Measurements from ENCODE around the gene ITK.

DNA sequence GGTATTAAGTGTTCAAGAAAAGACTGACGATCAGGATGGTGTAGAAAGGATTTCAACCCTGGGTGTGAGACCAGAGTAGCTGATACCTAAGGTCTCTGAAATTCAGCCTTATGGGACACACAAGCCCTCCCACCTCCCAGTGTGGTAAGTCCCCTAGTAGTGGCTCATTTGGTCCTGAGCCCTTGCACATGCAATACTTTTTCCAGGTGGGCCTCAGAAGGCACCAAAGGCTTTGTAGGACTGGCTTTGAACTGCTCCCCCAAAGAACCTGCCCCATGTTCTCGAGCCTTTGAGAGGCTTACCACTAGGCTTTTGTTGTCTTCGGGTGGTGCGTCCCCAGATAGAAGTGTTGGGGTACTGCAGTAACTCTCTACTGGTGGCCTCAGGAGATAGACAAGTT, 15.4 kb upstream of the ITK start:
- TF ChIP-seq POLR2A (IDR thresholded peaks at IDR 0.05) (no peak), POLR2AphosphoS5 (IDR thresholded peaks at IDR 0.05) (no peak)
- TF ChIP-seq, protein P1, sequence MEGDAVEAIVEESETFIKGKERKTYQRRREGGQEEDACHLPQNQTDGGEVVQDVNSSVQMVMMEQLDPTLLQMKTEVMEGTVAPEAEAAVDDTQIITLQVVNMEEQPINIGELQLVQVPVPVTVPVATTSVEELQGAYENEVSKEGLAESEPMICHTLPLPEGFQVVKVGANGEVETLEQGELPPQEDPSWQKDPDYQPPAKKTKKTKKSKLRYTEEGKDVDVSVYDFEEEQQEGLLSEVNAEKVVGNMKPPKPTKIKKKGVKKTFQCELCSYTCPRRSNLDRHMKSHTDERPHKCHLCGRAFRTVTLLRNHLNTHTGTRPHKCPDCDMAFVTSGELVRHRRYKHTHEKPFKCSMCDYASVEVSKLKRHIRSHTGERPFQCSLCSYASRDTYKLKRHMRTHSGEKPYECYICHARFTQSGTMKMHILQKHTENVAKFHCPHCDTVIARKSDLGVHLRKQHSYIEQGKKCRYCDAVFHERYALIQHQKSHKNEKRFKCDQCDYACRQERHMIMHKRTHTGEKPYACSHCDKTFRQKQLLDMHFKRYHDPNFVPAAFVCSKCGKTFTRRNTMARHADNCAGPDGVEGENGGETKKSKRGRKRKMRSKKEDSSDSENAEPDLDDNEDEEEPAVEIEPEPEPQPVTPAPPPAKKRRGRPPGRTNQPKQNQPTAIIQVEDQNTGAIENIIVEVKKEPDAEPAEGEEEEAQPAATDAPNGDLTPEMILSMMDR (IDR thresholded peaks at IDR 0.05), result no peak

All from transverse colon (tissue), 4 donors.